Naive thymus-derived CD8-positive, alpha-beta T cell (primary cell): ENCODE measurements around the gene PDE6D. TPM values are rescaled to one million over a fixed set of nuclear protein-coding genes. Genes with fewer than 3 reads are reported as not detected.
"Not testable (repeated sequence)": the region's sequence is repeated elsewhere in the genome, so short reads cannot be mapped to it uniquely, and the experiment has no call there.

Experiments
- ATAC-seq, 2 donors: fragments of 150-1000 bp; cut with Tn5 transposase in 1 of 2; sonication (Bioruptor Pico), chemical (Tn5 transposase) in 1 of 2; 1 replicate in 1 of 2; 2 replicates in 1 of 2; pipeline ENCODE4 v1.10.0; 2021; ENCODE audit warnings: mild to moderate bottlenecking in 2 of 2, moderate library complexity in 2 of 2
- POLR2A ChIA-PET: fragments of 350-600 bp; sonication (Branson Sonifier 250); formaldehyde crosslinking; loops from one replicate; lab custom pipeline; 2021; ENCODE audit warnings: antibody characterized with exemption; lab: Charles Lee
- DNase-seq, 10 donors: peaks; one replicate each; pipeline versions ENCODE4 v3.0.0 to v3.0.0-alpha.2; 2020 to 2022
- H3K27ac Mint-ChIP-seq, 10 donors: one replicate each; pipeline ENCODE4 v1.8.0; 2020 to 2022; ENCODE audit warnings: mild to moderate bottlenecking in 10 of 10, mixed read lengths in 10 of 10, moderate library complexity in 4 of 10, inconsistent platforms in 1 of 10
- H3K27me3 Mint-ChIP-seq, 5 donors: one replicate each; pipeline ENCODE4 v1.8.0; 2021 to 2022; ENCODE audit warnings: mixed read lengths in 5 of 5
- H3K36me3 Mint-ChIP-seq, 3 donors: one replicate each; pipeline ENCODE4 v1.8.0; 2020 to 2022; ENCODE audit warnings: mixed read lengths in 3 of 3, mild to moderate bottlenecking in 2 of 3, inconsistent platforms in 1 of 3
- H3K4me1 Mint-ChIP-seq, 4 donors: one replicate each; pipeline ENCODE4 v1.8.0; 2021 to 2022; ENCODE audit warnings: mixed read lengths in 4 of 4
- H3K4me3 Mint-ChIP-seq, 10 donors: one replicate each; pipeline ENCODE4 v1.8.0; 2020 to 2022; ENCODE audit warnings: mild to moderate bottlenecking in 10 of 10, mixed read lengths in 10 of 10, moderate library complexity in 6 of 10, inconsistent platforms in 1 of 10
- H3K9me3 Mint-ChIP-seq, 9 donors: one replicate each; pipeline ENCODE4 v1.8.0; 2020 to 2022; ENCODE audit warnings: mixed read lengths in 9 of 9, mild to moderate bottlenecking in 3 of 9, inconsistent platforms in 1 of 9, moderate library complexity in 1 of 9
- polyA plus RNA-seq, 3 donors: library from polyadenylated mRNA; unstranded; fragments of 300-500 nt; fragmentation: Illumina TruSeq; gene quantifications; one replicate each; pipeline ENCODE4 v1.2.3, GENCODE V29; 2021
- total RNA-seq, 8 experiments: library from RNA in 2 of 8; stranded (reverse) in 2 of 8; gene quantifications; one replicate each; pipeline ENCODE4 v1.2.3 and lab custom pipeline; 2021 to 2026

Gene PDE6D
- total and polyA plus RNA-seq, 5 experiments from 2014 or later = 24.7 to 59.5 (median 47.9) TPM

DNA sequence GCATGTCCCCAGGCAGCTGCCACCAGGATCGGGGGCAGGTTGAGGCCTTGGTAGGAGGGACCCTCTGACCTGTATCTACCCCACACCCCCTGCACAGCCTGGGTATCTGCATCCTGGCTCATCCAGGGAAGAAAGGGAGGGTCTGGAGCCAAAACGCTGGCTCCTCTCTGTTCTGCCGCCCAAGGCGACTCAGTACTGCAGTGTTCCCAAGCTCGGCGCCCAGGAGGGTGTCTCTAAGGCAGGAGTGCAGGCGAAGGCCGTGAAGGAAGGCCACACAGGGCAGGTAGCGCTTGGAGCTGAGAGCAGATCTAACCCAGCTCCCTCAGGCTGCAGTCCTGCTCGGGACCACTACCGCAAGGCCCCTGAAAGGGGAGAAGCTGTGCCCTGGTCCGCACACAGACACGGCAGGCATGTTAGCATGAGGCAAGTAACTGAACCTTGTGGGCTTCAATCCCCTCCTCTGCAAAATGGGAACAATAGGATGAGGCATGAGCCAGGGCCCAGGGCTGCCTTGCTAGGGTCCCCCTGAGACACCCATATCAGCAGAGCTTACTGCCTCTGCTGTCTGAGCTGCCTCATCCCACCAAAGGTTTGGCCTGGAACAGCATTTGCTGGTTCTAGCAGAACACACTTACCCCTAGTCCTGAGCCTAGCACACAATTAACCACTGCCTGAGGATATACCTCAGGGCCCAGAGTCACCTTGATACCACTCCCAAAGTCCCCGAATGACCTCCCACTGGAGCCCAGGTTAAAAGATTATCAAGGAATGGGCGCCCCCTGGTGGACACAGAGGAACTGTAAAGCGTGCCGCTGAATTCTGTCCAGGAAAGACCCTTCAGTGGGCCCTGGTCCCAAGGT is 66.2 kb downstream of the PDE6D start:
- peak; percentile 9 to 18 for ATAC-seq
- peak; percentile 59 to 89 (median 74) for DNase-seq
- POLR2A ChIA-PET = interaction anchor here (0.7 to 7.7 kb wide), 10 partner anchors 8 to 251 kb away, joined by 3 to 124 read pairs (median 8); partner anchors contain the start of gene NCL
- H3K9me3 Mint-ChIP-seq = no peaks in the 10 kb centered on the region
- peak overlapping the region in 2 of 10 donors; percentile 14 to 62 for H3K4me3 Mint-ChIP-seq
- no peaks in the 10 kb centered on the region for H3K27me3 Mint-ChIP-seq
- H3K36me3 Mint-ChIP-seq = peaks cover 6 to 38% (median 16%) of the 10 kb centered on the region in 3 donors
- peaks cover 33 to 51% (median 39%) of the 10 kb centered on the region in 4 donors for H3K4me1 Mint-ChIP-seq
- peak overlapping the region; percentile 31 to 97 (median 87) for H3K27ac Mint-ChIP-seq

DNA sequence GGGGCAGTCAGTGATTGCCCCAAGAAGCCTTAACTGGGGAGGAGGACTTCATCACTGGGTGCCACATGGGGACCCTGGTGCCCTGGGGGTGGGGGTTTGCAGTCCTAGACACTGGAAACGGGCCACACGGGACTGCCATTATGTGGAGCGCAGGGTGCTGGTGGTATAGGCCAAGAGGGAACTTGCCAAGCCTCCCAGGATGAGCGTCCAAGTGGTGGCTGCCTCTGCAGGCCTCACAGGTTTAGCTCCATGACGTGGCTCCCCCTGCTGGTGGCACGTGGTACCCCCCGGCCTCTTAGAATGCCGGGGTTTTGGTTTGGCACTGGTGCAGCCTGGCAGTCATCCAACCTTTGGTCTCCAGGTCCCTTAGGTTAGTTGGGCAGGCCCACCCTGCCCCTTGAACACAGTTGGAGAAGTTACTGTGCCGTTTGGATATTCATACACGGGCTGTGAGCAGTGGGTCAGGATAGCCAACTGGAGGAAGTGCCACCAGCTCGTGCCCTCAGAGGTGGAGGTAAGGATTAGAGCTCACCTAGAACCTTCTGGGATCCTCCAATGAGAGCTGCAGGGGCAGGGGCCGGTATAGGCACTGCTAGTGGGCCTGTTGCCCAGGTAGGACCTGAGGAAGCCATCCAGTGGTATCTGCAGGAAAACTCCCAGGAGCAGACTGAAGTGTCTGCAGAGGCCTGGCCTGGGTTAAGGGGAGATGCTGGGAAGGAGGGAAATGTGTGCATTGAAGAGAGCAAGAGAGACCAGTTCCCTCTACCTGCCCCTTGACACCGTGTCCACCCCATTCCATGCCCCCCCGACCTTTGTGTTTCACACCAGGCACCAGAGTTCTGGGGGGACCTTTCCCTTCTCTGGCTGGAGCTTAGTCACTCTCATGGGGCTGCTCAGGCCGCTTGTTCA is 67.1 kb downstream of the PDE6D start:
- Mint-ChIP-seq H3K4me1 (peaks cover 33 to 51% (median 39%) of the 10 kb centered on the region in 4 donors), H3K9me3 (peaks cover 0 to 2% (median 0%) of the 10 kb centered on the region in 9 donors), H3K36me3 (peaks cover 6 to 40% (median 16%) of the 10 kb centered on the region in 3 donors), H3K4me3 (peak overlapping the region in 9 of 10 donors; percentile 16 to 84 (median 59)), H3K27me3 (no peaks in the 10 kb centered on the region), H3K27ac (peak overlapping the region; percentile 86 to 97 (median 94))
- POLR2A ChIA-PET = interaction anchor here (0.6 to 7.7 kb wide), 10 partner anchors 7 to 250 kb away, joined by 3 to 124 read pairs (median 8); partner anchors contain the start of gene NCL
- peak; percentile 41 to 46 for ATAC-seq
- DNase-seq = peak; percentile 82 to 95 (median 90)

DNA sequence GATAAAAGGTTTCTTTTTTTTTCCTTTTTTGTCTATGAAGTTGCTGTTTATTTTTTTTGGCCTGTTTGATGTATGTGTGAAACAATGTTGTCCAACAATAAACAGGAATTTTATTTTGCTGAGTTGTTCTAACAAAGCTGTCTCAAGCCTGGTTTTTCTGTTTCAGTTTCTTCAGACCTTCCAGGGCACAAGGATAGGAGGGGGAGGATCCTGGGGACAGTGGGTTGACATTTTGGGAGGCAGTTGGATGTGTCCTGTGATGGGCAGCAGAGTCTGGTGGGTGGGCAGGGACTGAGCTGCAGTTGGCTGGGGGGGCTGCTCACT is 67.7 kb downstream of the PDE6D start:
- POLR2A ChIA-PET = interaction anchor here (2.3 to 7.7 kb wide), 5 partner anchors 28 to 249 kb away, joined by 5 to 124 read pairs (median 53); partner anchors contain the start of gene NCL
- H3K4me3 Mint-ChIP-seq = peak overlapping the region in 9 of 10 donors; percentile 16 to 84 (median 59)
- peaks cover 6 to 42% (median 17%) of the 10 kb centered on the region in 3 donors for H3K36me3 Mint-ChIP-seq
- H3K27ac Mint-ChIP-seq = peak overlapping the region; percentile 86 to 97 (median 94)
- H3K27me3 Mint-ChIP-seq, H3K9me3 Mint-ChIP-seq, ATAC-seq, DNase-seq: not testable (repeated sequence)
- peaks cover 33 to 51% (median 40%) of the 10 kb centered on the region in 4 donors for H3K4me1 Mint-ChIP-seq

DNA sequence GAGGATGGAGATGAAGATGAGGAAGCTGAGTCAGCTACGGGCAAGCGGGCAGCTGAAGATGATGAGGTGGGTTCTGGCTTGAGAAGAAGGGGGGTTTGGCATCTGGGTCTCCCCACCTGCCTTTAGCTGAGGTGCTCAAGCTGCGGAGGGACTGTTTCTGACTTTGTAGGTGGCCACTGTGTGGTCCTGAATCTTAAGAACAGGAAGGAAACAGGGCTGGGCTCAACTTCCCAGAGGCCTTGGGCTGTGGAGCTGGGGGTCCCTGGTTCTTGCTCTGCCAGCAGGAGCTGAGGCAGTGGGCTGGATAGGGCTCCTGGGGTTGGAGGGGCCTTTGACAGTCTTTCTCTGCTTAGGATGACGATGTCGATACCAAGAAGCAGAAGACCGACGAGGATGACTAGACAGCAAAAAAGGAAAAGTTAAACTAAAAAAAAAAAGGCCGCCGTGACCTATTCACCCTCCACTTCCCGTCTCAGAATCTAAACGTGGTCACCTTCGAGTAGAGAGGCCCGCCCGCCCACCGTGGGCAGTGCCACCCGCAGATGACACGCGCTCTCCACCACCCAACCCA is 68.5 kb downstream of the PDE6D start:
- H3K27me3 Mint-ChIP-seq, H3K9me3 Mint-ChIP-seq, ATAC-seq: not testable (repeated sequence)
- Mint-ChIP-seq H3K27ac (peak overlapping the region; percentile 89 to 98 (median 96)), H3K4me1 (peaks cover 33 to 51% (median 41%) of the 10 kb centered on the region in 4 donors), H3K4me3 (peak overlapping the region; percentile 85 to 95 (median 89)), H3K36me3 (peaks cover 6 to 43% (median 18%) of the 10 kb centered on the region in 3 donors)
- POLR2A ChIA-PET = interaction anchor here (0.8 to 7.7 kb wide), 5 partner anchors 12 to 100 kb away, joined by 3 to 124 read pairs (median 53); no protein-coding TSS in a partner anchor
- peak in 8 of 10 donors; percentile 19 to 47 (median 42) for DNase-seq

DNA sequence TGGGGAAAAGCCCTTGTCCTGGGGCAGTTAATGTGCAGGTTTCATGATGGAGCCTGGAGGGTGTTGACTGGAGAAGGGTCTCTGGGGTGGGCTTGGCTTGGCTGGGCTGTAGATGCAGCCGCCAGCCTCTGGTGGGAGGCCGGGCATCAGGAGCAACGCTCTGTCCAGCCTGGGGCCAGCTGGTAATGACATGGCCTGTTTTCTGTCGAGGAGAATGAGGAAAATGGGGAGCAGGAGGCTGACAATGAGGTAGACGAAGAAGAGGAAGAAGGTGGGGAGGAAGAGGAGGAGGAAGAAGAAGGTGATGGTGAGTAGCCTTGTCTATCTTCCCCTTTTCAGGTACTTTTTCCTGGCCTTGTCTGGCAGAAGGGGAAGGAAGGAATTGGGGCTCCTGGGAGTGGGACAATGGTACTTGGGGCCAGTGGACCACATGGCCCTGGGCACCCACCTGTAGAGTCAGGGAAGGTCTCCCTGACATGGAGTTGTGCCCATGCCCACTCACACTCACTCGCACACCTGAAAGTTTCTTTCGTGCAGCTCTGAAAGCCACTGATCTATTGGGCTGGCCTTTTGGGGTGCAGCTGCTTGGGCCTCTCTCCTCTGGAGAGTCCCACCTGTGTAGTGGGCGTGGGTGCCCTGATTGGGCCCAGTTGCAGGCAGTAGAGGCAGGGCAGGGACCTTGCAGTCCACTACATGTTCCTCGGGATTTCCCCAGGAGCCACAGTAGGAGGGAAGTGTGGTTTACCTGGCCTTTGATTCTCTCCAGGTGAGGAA is 69.2 kb downstream of the PDE6D start:
- DNase-seq (peak in 4 of 10 donors; percentile 10 to 45 (median 26)), ATAC-seq (no peak)
- POLR2A ChIA-PET = interaction anchor here (0.6 to 7.7 kb wide), 7 partner anchors 12 to 248 kb away, joined by 3 to 124 read pairs (median 44); partner anchors contain the start of gene NCL
- H3K4me1 Mint-ChIP-seq = peaks cover 33 to 51% (median 41%) of the 10 kb centered on the region in 4 donors
- H3K36me3 Mint-ChIP-seq = peaks cover 6 to 43% (median 18%) of the 10 kb centered on the region in 3 donors
- peaks cover 0 to 4% (median 0%) of the 10 kb centered on the region in 9 donors for H3K9me3 Mint-ChIP-seq
- H3K4me3 Mint-ChIP-seq = peak overlapping the region; percentile 85 to 95 (median 89)
- H3K27me3 Mint-ChIP-seq = peaks cover 0 to 4% (median 0%) of the 10 kb centered on the region in 5 donors
- H3K27ac Mint-ChIP-seq = peak overlapping the region; percentile 89 to 98 (median 96)

DNA sequence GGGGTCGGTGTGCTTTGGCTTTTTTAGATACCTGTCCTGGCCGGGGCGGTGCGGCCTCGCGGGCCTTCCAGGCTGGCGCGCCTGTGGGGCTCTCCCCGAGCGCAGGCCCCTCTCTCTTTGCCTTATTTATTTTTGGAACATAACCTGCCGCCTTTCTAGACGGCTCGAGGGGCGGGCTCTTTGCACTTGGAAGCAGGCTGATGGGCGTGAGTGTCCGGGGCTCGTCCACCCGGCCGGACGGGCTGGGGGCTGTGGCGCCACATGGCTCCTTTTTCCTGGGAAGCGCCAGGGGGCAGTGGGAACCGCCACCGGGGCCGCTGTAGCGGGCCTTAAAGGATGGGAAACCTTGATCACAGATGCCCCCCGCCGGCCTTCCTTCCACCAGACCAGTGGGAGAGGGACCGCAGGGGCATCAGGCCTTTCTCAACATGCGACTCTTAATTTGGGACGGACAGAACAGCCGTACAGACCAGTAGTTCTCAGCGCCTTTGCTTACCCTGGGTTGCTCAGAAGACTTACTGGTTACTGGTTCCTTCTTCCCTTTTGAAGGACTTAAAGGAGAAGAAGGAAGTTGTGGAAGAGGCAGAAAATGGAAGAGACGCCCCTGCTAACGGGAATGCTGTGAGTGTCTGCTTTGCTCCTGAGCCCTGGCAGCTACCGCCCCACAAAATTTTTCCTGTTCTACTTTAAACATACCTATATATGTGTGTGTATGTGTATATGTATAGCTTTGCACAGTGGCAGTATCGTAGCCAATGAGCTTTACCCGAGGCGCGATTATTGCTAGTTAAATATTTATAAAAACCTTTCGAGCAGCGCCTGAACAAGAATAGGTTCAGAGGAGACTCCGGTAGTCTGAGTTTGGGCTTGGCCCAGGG is 70.0 kb downstream of the PDE6D start:
- ATAC-seq (no peak), DNase-seq (peak in 3 of 10 donors; percentile 24 to 43 (median 25))
- POLR2A ChIA-PET = interaction anchor here (0.6 to 7.7 kb wide), 8 partner anchors 26 to 247 kb away, joined by 3 to 124 read pairs (median 45); partner anchors contain the start of genes COPS7B and NCL
- Mint-ChIP-seq H3K4me3 (peak overlapping the region; percentile 85 to 95 (median 89)), H3K27ac (peak overlapping the region; percentile 89 to 98 (median 96)), H3K4me1 (peaks cover 36 to 52% (median 42%) of the 10 kb centered on the region in 4 donors), H3K27me3 (peaks cover 0 to 4% (median 0%) of the 10 kb centered on the region in 5 donors), H3K9me3 (peaks cover 0 to 4% (median 0%) of the 10 kb centered on the region in 9 donors), H3K36me3 (peaks cover 6 to 43% (median 18%) of the 10 kb centered on the region in 3 donors)

DNA sequence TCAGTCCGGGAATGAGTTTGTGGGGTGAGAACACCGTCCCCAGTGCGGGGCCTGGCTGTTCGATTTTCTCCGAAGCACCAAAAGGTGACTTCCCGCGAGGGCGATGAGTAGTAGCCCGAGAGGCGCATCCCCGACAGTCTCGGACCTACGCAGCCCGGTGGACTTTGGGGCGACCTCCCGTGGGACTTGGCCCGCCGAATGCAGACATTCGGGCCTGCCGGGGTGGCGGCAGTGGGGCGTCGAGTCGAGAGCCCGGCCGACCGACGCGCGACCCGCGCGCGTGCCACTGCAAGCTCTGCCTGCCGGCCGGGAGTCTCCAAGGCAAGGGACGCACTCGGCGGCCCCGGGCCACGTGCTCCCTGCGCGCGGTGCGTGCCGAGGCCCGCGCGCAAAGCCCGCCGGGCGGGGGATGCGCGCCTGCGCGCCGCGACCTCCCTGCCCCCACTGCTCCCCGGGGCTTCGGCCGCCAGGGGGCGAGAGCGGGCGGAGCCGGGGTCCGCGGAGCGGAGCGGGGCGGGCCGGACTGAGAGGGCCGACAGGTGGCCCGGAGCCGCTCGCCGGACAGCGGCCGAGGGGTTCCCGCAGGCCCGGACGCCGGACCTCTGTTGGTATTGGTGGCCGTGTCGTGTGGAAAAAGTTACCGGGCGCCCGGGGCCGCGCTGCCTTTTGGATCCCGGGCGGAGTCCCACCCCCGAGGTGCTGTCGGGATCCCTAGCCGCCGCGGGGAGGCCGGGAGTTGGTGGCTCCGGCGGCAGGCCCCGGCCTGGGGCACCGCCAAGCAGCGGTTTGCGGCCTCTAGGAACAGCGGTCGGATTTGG is 70.9 kb downstream of the PDE6D start:
- Mint-ChIP-seq H3K27me3 (peaks cover 0 to 4% (median 0%) of the 10 kb centered on the region in 5 donors), H3K36me3 (peaks cover 6 to 40% (median 18%) of the 10 kb centered on the region in 3 donors), H3K27ac (peak overlapping the region; percentile 90 to 100 (median 95)), H3K9me3 (peaks cover 0 to 4% (median 0%) of the 10 kb centered on the region in 9 donors), H3K4me3 (peak overlapping the region; percentile 85 to 95 (median 90)), H3K4me1 (peaks cover 35 to 50% (median 41%) of the 10 kb centered on the region in 4 donors)
- POLR2A ChIA-PET = interaction anchor here (0.6 to 6.2 kb wide), 17 partner anchors 16 to 606 kb away, joined by 3 to 158 read pairs (median 4); partner anchors contain the start of genes COPS7B and NCL
- DNase-seq (peak; percentile 74 to 94 (median 89)), ATAC-seq (peak; percentile 20 to 21)

DNA sequence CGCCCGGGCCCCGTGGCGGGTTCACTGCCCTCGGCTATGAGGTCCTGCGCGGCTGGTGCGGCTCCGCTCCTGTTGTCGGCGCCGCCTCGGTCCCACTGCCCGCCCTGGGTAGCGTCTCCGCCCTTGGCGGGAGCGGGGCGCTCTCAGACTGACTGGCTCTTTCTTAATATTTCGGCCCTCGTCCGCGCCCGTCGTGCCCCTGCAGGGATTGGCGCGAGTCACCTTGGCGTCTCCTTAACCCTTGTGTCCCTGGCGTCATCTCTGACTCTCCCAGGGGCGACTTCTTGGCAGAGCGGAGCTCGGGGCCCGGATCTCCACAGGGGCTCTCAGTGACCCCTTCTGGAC is 71.5 kb downstream of the PDE6D start:
- peak in 6 of 10 donors; percentile 24 to 67 (median 44) for DNase-seq
- Mint-ChIP-seq H3K36me3 (peaks cover 6 to 40% (median 18%) of the 10 kb centered on the region in 3 donors), H3K4me3 (peak overlapping the region; percentile 85 to 95 (median 90)), H3K4me1 (peaks cover 35 to 49% (median 41%) of the 10 kb centered on the region in 4 donors), H3K27me3 (peaks cover 0 to 4% (median 0%) of the 10 kb centered on the region in 5 donors), H3K27ac (peak overlapping the region; percentile 90 to 100 (median 95)), H3K9me3 (peaks cover 0 to 4% (median 0%) of the 10 kb centered on the region in 9 donors)
- ATAC-seq = no peak
- POLR2A ChIA-PET = interaction anchor here (0.7 to 6.2 kb wide), 19 partner anchors 10 to 607 kb away, joined by 3 to 158 read pairs (median 6); partner anchors contain the start of genes COPS7B and NCL
